Measurements from ENCODE around the gene USHBP1. TPM values are rescaled to one million over a fixed set of nuclear protein-coding genes. Genes with fewer than 3 reads are reported as not detected.

Gene USHBP1
- total RNA-seq, 1 experiment from 2014 or later = not detected

GRCh38 chr19:17309965-17310461 is 45.5 kb upstream of the USHBP1 start:
- H3K36me3 ChIP-seq (ENCODE audit: control insufficient read depth, insufficient read depth, low read length) = peaks cover 7% of the 10 kb centered on the region
- ChIA-PET CTCF (interaction anchor here (0.5 to 0.6 kb wide), 2 partner anchors 16 to 650 kb away, joined by 3 to 4 read pairs; no protein-coding TSS in a partner anchor), POLR2A (no interaction called here)
- peaks cover 29% of the 10 kb centered on the region for H3K4me1 ChIP-seq (ENCODE audit: control insufficient read depth, insufficient read depth, low read length)
- in situ Hi-C loops (cut with HindIII; ENCODE audit: low pct_unique_long_range_greater_than_20kb, low sequenced_read_pairs) = no loop called here
- ATAC-seq (no peak), DNase-seq (ENCODE audit: low read depth, low spot score) (no peak)
- H3K27me3 ChIP-seq (ENCODE audit: control insufficient read depth, insufficient read depth, low read length) = no peaks in the 10 kb centered on the region
- H3K27ac ChIP-seq (ENCODE audit: low read length) = peak overlapping the region; percentile 92
- TF ChIP-seq REST (IDR thresholded peaks at IDR 0.05; ENCODE audit: insufficient read depth in 1 of 2, low read depth in 2 of 2, low read length in 1 of 2) (no peak), TCF7L2 (IDR thresholded peaks at IDR 0.05; ENCODE audit: low read depth, low read length) (no peak), CTCF (IDR thresholded peaks at IDR 0.05) (no peak), SIN3A (IDR thresholded peaks at IDR 0.05; ENCODE audit: borderline replicate concordance, insufficient read depth, low read depth, low read length) (peak; percentile 23; the same call in 1 of the 2 replicates), POLR2AphosphoS5 (IDR thresholded peaks at IDR 0.05; ENCODE audit: low read depth, low read length) (no peak)
- intact Hi-C loops (cut with micrococcal nuclease; ENCODE audit: unreplicated experiment) = loop anchor here (10.0 kb wide), 1 partner anchor 1085 kb away; the partner anchor contains the start of gene LRRC25
- H3K4me3 ChIP-seq (ENCODE audit: low read depth in 2 of 2, low read length in 2 of 2) = peak overlapping the region; percentile 81 to 91
- no peaks in the 10 kb centered on the region for H3K9me3 ChIP-seq (ENCODE audit: control insufficient read depth, insufficient read depth, low read depth, low read length)
- BruUV-seq (replicated peaks) = no TSS peak

GRCh38 chr19:17309198-17309964 is 44.8 kb upstream of the USHBP1 start, which contains the start of gene DDA1:
DDA1 (plus strand) TSS chr19:17309563; CDS start chr19:17309655, 92 bp downstream.
- POLR2A ChIA-PET = interaction anchor here (0.6 kb wide), 1 partner anchor 122 kb away, joined by 4 read pairs; no protein-coding TSS in a partner anchor

More at GRCh38 chr19:17309198-17309964, 44.8 kb upstream of the USHBP1 start, which contains the start of gene DDA1:
- intact Hi-C loops (cut with micrococcal nuclease; ENCODE audit: unreplicated experiment) = loop anchor here (10.0 kb wide), 1 partner anchor 1085 kb away; the partner anchor contains the start of gene LRRC25
- H3K27ac ChIP-seq (ENCODE audit: low read length) = peak within 1 kb of the TSS; percentile 92
- TF ChIP-seq POLR2AphosphoS5 (IDR thresholded peaks at IDR 0.05; ENCODE audit: low read depth, low read length) (peak; percentile 60), REST (IDR thresholded peaks at IDR 0.05; ENCODE audit: insufficient read depth in 1 of 2, low read depth in 2 of 2, low read length in 1 of 2) (no peak), SIN3A (IDR thresholded peaks at IDR 0.05; ENCODE audit: borderline replicate concordance, insufficient read depth, low read depth, low read length) (peak; percentile 52; the same call in 1 of the 2 replicates), TCF7L2 (IDR thresholded peaks at IDR 0.05; ENCODE audit: low read depth, low read length) (0 out of 2 replicates have a peak, but pooled peaks have one; percentile 47), CTCF (IDR thresholded peaks at IDR 0.05) (no peak)
- CTCF ChIA-PET = interaction anchor here (0.5 to 0.8 kb wide), 2 partner anchors 28 to 34 kb away, joined by 4 to 11 read pairs; partner anchors contain the start of gene ANKLE1
- in situ Hi-C loops (cut with HindIII; ENCODE audit: low pct_unique_long_range_greater_than_20kb, low sequenced_read_pairs) = no loop called here
- H3K36me3 ChIP-seq (ENCODE audit: control insufficient read depth, insufficient read depth, low read length) = peaks cover 7% of the 10 kb centered on the region
- TSS peak; percentile 76 for BruUV-seq (replicated peaks)
- ATAC-seq = peak; percentile 86
- H3K27me3 ChIP-seq (ENCODE audit: control insufficient read depth, insufficient read depth, low read length) = no peaks in the 10 kb centered on the region
- peak; percentile 98 for DNase-seq (ENCODE audit: low read depth, low spot score)
- H3K4me3 ChIP-seq (ENCODE audit: low read depth in 2 of 2, low read length in 2 of 2) = peak within 1 kb of the TSS; percentile 81 to 91
- peaks cover 35% of the 10 kb centered on the region for H3K4me1 ChIP-seq (ENCODE audit: control insufficient read depth, insufficient read depth, low read length)
- no peaks in the 10 kb centered on the region for H3K9me3 ChIP-seq (ENCODE audit: control insufficient read depth, insufficient read depth, low read depth, low read length)
